ENCODE measurements around the gene KLRF2. TPM values are rescaled to one million over a fixed set of nuclear protein-coding genes. Genes with fewer than 3 reads are reported as not detected.
A peak's percentile ranks its signal among the peaks of the same experiment; 100 is the strongest.

Gene KLRF2
- total RNA-seq, 2 experiments from 2014 or later: not detected

- ATAC-seq (no peak), DNase-seq (no peak)
- CTCF ChIA-PET: interaction anchor here (0.8 to 4.6 kb wide), 14 partner anchors 12 to 160 kb away, joined by 3 to 19 read pairs (median 4); no protein-coding TSS in a partner anchor
- intact Hi-C loops (cut with micrococcal nuclease): no loop called here
- Mint-ChIP-seq H3K27me3 (no peaks in the 10 kb centered on the region), H3K4me3 (no peak overlapping the region), H3K27ac (peak overlapping the region; percentile 69), H3K4me1 (ENCODE audit: low read depth) (peaks cover 33% of the 10 kb centered on the region), H3K9me3 (peaks cover 53% of the 10 kb centered on the region), H3K36me3 (ENCODE audit: low read depth) (peaks cover 32% of the 10 kb centered on the region)
- TF ChIP-seq CTCF (IDR thresholded peaks at IDR 0.05): no peak
- POLR2A ChIA-PET: interaction anchor here (0.7 to 1.6 kb wide), 2 partner anchors 94 to 149 kb away, joined by 3 to 4 read pairs; no protein-coding TSS in a partner anchor
Measured at GRCh38 chr12:9907769-9908168, 26.5 kb downstream of the KLRF2 start.

- H3K27ac Mint-ChIP-seq: no peak overlapping the region
- peaks cover 34% of the 10 kb centered on the region for H3K4me1 Mint-ChIP-seq (ENCODE audit: low read depth)
- ChIA-PET POLR2A (interaction anchor here (0.7 kb wide), 1 partner anchor 150 kb away, joined by 3 read pairs; no protein-coding TSS in a partner anchor), CTCF (interaction anchor here (0.8 to 4.6 kb wide), 9 partner anchors 12 to 160 kb away, joined by 3 to 19 read pairs (median 3); no protein-coding TSS in a partner anchor)
- ATAC-seq: no peak
- H3K27me3 Mint-ChIP-seq: no peaks in the 10 kb centered on the region
- intact Hi-C loops (cut with micrococcal nuclease): no loop called here
- H3K36me3 Mint-ChIP-seq (ENCODE audit: low read depth): peaks cover 29% of the 10 kb centered on the region
- H3K9me3 Mint-ChIP-seq: peaks cover 48% of the 10 kb centered on the region
- H3K4me3 Mint-ChIP-seq: no peak overlapping the region
- no peak for TF ChIP-seq CTCF (IDR thresholded peaks at IDR 0.05)
- no peak for DNase-seq
Measured at GRCh38 chr12:9908350-9908749, 27.1 kb downstream of the KLRF2 start.

- intact Hi-C loops (cut with micrococcal nuclease): no loop called here
- peaks cover 29% of the 10 kb centered on the region for H3K36me3 Mint-ChIP-seq (ENCODE audit: low read depth)
- TF ChIP-seq CTCF (IDR thresholded peaks at IDR 0.05): no peak
- peaks cover 34% of the 10 kb centered on the region for H3K4me1 Mint-ChIP-seq (ENCODE audit: low read depth)
- no peaks in the 10 kb centered on the region for H3K27me3 Mint-ChIP-seq
- ATAC-seq (no peak), DNase-seq (no peak)
- no peak overlapping the region for H3K27ac Mint-ChIP-seq
- CTCF ChIA-PET: interaction anchor here (1.4 to 4.6 kb wide), 4 partner anchors 10 to 158 kb away, joined by 3 to 19 read pairs (median 8); no protein-coding TSS in a partner anchor
- POLR2A ChIA-PET: no interaction called here
- H3K9me3 Mint-ChIP-seq: peaks cover 45% of the 10 kb centered on the region
- H3K4me3 Mint-ChIP-seq: no peak overlapping the region
Measured at GRCh38 chr12:9909724-9910123, 28.4 kb downstream of the KLRF2 start.

- intact Hi-C loops (cut with micrococcal nuclease): no loop called here
- ChIA-PET CTCF (interaction anchor here (1.0 to 1.9 kb wide), 2 partner anchors 11 to 96 kb away, joined by 4 to 10 read pairs; no protein-coding TSS in a partner anchor), POLR2A (interaction anchor here (0.6 kb wide), 1 partner anchor 160 kb away, joined by 3 read pairs; no protein-coding TSS in a partner anchor)
- Mint-ChIP-seq H3K27ac (peak overlapping the region; percentile 21), H3K27me3 (no peaks in the 10 kb centered on the region), H3K4me1 (ENCODE audit: low read depth) (peaks cover 28% of the 10 kb centered on the region), H3K36me3 (ENCODE audit: low read depth) (peaks cover 27% of the 10 kb centered on the region), H3K9me3 (peaks cover 44% of the 10 kb centered on the region), H3K4me3 (no peak overlapping the region)
- no peak for TF ChIP-seq CTCF (IDR thresholded peaks at IDR 0.05)
- DNase-seq (peak; percentile 12), ATAC-seq (no peak)
Measured at GRCh38 chr12:9910716-9911421, 29.6 kb downstream of the KLRF2 start.

GRCh38 chr12:9911708-9912107 is 30.4 kb downstream of the KLRF2 start:
- Mint-ChIP-seq H3K27me3 (no peaks in the 10 kb centered on the region), H3K27ac (peak overlapping the region; percentile 42), H3K36me3 (ENCODE audit: low read depth) (peaks cover 27% of the 10 kb centered on the region), H3K4me1 (ENCODE audit: low read depth) (peaks cover 20% of the 10 kb centered on the region), H3K4me3 (no peak overlapping the region), H3K9me3 (peaks cover 42% of the 10 kb centered on the region)
- intact Hi-C loops (cut with micrococcal nuclease): no loop called here
- no peak for TF ChIP-seq CTCF (IDR thresholded peaks at IDR 0.05)
- ATAC-seq (no peak), DNase-seq (no peak)
- ChIA-PET CTCF (interaction anchor here (1.0 to 1.1 kb wide), 2 partner anchors 8 to 10 kb away, joined by 3 to 4 read pairs; no protein-coding TSS in a partner anchor), POLR2A (interaction anchor here (0.6 to 0.9 kb wide), 2 partner anchors 158 to 161 kb away, joined by 3 read pairs; no protein-coding TSS in a partner anchor)
